Measurements from ENCODE around the gene NOL12. TPM values are rescaled to one million over a fixed set of nuclear protein-coding genes. Genes with fewer than 3 reads are reported as not detected.

Gene NOL12
- total and polyA plus RNA-seq, 4 donors: 6.9 to 16.5 (median 11.4) TPM

DNA sequence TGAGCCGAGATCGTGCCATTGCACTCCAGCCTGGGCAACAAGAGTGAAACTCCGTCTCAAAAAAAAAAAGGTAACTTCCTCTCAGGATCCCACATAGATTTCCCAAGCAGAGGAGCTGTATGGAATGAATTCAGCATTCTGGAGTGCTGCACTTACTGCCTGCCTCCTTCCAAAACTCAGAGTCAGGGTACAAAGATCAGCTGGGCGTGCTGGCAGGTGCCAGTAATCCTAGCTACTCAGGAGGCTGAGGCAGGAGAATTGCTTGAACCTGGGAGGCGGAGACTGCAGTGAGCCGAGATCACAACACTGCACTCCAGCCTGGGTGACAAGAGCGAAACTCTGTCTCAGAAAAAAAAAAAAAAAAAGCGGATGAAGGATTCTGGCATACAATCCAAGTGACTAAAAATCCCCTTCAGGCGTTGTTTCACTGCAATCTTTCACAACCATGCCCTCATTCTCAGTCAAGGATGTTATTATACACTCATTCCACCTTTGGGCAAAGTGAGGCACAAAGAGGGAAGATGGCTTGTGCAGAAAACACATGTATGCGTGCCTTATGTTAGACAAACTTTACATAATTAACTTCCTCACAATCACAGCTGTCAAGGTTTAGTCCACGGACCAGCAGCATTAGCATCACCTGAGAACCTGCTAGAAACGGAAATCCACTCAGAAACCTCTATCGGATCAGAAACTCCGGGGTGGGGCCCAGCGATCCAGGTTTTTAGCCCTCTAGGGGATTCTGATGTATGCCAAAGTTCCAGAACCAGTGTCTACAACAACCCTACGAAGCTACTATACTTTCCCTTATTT is 1.1 kb upstream of the NOL12 start:
- Histone ChIP-seq H3K4me3 (ENCODE audit: low read depth in 1 of 3, low read length in 3 of 3) (no peak overlapping the region), H3K27me3 (ENCODE audit: control insufficient read depth in 4 of 4, insufficient read depth in 4 of 4, low read length in 3 of 4) (no peaks in the 10 kb centered on the region), H3K9ac (ENCODE audit: low read depth in 1 of 2, low read length in 2 of 2) (no peak overlapping the region), H3K9me3 (ENCODE audit: control insufficient read depth in 4 of 4, low read length in 3 of 4) (no peaks in the 10 kb centered on the region), H3K36me3 (ENCODE audit: control insufficient read depth in 4 of 4, insufficient read depth in 3 of 4, low read depth in 1 of 4, low read length in 3 of 4) (peaks cover 0 to 8% (median 4%) of the 10 kb centered on the region in 4 donors), H3K27ac (ENCODE audit: low read depth in 1 of 2, low read length in 2 of 2) (peak overlapping the region in 1 of 2 donors; percentile 9), H3K4me1 (ENCODE audit: control insufficient read depth in 4 of 4, insufficient read depth in 4 of 4, low read length in 3 of 4) (peaks cover 3 to 43% (median 34%) of the 10 kb centered on the region in 4 donors)
- DNase-seq (ENCODE audit: low spot score): no peak
- TF ChIP-seq RXRA (IDR thresholded peaks at IDR 0.05) (peak; percentile 30 to 33), HNF4A (conservative IDR thresholded peaks at IDR 0.05) (peak; percentile 76 to 78), HNF4G (IDR thresholded peaks at IDR 0.05) (peak; percentile 42), SP1 (IDR thresholded peaks at IDR 0.05) (peak; percentile 64)
- TF ChIP-seq, protein P1, sequence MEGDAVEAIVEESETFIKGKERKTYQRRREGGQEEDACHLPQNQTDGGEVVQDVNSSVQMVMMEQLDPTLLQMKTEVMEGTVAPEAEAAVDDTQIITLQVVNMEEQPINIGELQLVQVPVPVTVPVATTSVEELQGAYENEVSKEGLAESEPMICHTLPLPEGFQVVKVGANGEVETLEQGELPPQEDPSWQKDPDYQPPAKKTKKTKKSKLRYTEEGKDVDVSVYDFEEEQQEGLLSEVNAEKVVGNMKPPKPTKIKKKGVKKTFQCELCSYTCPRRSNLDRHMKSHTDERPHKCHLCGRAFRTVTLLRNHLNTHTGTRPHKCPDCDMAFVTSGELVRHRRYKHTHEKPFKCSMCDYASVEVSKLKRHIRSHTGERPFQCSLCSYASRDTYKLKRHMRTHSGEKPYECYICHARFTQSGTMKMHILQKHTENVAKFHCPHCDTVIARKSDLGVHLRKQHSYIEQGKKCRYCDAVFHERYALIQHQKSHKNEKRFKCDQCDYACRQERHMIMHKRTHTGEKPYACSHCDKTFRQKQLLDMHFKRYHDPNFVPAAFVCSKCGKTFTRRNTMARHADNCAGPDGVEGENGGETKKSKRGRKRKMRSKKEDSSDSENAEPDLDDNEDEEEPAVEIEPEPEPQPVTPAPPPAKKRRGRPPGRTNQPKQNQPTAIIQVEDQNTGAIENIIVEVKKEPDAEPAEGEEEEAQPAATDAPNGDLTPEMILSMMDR (IDR thresholded peaks at IDR 0.05; ENCODE audit: low read depth, low read length, missing input control): no peak
- 47% methylated on average over 16 of the region's 16 CpGs for WGBS

DNA sequence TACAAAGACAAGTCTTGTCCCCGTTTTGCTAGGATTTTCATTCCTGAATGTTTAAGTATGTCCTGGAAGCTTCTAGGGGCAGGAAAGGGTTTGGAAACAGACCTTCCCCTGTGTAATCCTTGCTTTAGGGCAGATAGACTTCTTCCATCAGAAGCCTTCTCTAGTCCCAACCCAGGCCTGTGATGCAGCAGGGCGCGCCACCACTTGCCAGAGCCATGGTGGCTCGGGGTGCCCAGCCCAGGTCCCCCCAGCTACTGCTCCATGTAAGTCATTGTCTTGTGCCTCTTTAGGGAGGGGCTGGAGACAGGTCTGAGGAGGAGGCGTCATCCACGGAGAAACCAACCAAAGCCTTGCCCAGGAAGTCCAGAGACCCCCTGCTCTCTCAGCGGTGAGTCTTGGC is 4.3 kb downstream of the NOL12 start:
- Histone ChIP-seq H3K36me3 (ENCODE audit: control insufficient read depth in 4 of 4, insufficient read depth in 3 of 4, low read depth in 1 of 4, low read length in 3 of 4) (peaks cover 13 to 35% (median 25%) of the 10 kb centered on the region in 4 donors), H3K4me3 (ENCODE audit: low read depth in 1 of 3, low read length in 3 of 3) (no peak overlapping the region), H3K4me1 (ENCODE audit: control insufficient read depth in 4 of 4, insufficient read depth in 4 of 4, low read length in 3 of 4) (peaks cover 3 to 20% (median 16%) of the 10 kb centered on the region in 4 donors), H3K27me3 (ENCODE audit: control insufficient read depth in 4 of 4, insufficient read depth in 4 of 4, low read length in 3 of 4) (no peaks in the 10 kb centered on the region), H3K27ac (ENCODE audit: low read depth in 1 of 2, low read length in 2 of 2) (no peak overlapping the region), H3K9ac (ENCODE audit: low read depth in 1 of 2, low read length in 2 of 2) (no peak overlapping the region), H3K9me3 (ENCODE audit: control insufficient read depth in 4 of 4, low read length in 3 of 4) (no peaks in the 10 kb centered on the region)
- no peak for TF ChIP-seq NR2F2 (IDR thresholded peaks at IDR 0.05)
- TF ChIP-seq, protein P2, sequence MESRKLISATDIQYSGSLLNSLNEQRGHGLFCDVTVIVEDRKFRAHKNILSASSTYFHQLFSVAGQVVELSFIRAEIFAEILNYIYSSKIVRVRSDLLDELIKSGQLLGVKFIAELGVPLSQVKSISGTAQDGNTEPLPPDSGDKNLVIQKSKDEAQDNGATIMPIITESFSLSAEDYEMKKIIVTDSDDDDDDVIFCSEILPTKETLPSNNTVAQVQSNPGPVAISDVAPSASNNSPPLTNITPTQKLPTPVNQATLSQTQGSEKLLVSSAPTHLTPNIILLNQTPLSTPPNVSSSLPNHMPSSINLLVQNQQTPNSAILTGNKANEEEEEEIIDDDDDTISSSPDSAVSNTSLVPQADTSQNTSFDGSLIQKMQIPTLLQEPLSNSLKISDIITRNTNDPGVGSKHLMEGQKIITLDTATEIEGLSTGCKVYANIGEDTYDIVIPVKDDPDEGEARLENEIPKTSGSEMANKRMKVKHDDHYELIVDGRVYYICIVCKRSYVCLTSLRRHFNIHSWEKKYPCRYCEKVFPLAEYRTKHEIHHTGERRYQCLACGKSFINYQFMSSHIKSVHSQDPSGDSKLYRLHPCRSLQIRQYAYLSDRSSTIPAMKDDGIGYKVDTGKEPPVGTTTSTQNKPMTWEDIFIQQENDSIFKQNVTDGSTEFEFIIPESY (IDR thresholded peaks at IDR 0.05): no peak
- TF ChIP-seq EGR1 (IDR thresholded peaks at IDR 0.05; ENCODE audit: low read depth in 2 of 2): no peak
- no peak for TF ChIP-seq HNF4G (IDR thresholded peaks at IDR 0.05)
- TF ChIP-seq RAD21 (IDR thresholded peaks at IDR 0.05): no peak
- TF ChIP-seq, protein P3, sequence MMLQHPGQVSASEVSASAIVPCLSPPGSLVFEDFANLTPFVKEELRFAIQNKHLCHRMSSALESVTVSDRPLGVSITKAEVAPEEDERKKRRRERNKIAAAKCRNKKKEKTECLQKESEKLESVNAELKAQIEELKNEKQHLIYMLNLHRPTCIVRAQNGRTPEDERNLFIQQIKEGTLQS (IDR thresholded peaks at IDR 0.05): no peak
- TF ChIP-seq GABPA (IDR thresholded peaks at IDR 0.05 in 1 of 2, conservative IDR thresholded peaks at IDR 0.05 in 1 of 2): no peak
- TF ChIP-seq HNF4A (conservative IDR thresholded peaks at IDR 0.05): no peak
- no peak for TF ChIP-seq FOXA2 (IDR thresholded peaks at IDR 0.05)
- TF ChIP-seq TAF1 (conservative IDR thresholded peaks at IDR 0.05): no peak
- TF ChIP-seq, protein P4, sequence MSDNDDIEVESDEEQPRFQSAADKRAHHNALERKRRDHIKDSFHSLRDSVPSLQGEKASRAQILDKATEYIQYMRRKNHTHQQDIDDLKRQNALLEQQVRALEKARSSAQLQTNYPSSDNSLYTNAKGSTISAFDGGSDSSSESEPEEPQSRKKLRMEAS (IDR thresholded peaks at IDR 0.05): no peak
- TF ChIP-seq SP1 (IDR thresholded peaks at IDR 0.05): no peak
- TF ChIP-seq RXRA (IDR thresholded peaks at IDR 0.05): no peak
- TF ChIP-seq, protein P5, sequence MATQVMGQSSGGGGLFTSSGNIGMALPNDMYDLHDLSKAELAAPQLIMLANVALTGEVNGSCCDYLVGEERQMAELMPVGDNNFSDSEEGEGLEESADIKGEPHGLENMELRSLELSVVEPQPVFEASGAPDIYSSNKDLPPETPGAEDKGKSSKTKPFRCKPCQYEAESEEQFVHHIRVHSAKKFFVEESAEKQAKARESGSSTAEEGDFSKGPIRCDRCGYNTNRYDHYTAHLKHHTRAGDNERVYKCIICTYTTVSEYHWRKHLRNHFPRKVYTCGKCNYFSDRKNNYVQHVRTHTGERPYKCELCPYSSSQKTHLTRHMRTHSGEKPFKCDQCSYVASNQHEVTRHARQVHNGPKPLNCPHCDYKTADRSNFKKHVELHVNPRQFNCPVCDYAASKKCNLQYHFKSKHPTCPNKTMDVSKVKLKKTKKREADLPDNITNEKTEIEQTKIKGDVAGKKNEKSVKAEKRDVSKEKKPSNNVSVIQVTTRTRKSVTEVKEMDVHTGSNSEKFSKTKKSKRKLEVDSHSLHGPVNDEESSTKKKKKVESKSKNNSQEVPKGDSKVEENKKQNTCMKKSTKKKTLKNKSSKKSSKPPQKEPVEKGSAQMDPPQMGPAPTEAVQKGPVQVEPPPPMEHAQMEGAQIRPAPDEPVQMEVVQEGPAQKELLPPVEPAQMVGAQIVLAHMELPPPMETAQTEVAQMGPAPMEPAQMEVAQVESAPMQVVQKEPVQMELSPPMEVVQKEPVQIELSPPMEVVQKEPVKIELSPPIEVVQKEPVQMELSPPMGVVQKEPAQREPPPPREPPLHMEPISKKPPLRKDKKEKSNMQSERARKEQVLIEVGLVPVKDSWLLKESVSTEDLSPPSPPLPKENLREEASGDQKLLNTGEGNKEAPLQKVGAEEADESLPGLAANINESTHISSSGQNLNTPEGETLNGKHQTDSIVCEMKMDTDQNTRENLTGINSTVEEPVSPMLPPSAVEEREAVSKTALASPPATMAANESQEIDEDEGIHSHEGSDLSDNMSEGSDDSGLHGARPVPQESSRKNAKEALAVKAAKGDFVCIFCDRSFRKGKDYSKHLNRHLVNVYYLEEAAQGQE (IDR thresholded peaks at IDR 0.05): no peak
- TF ChIP-seq FOXA1 (IDR thresholded peaks at IDR 0.05): no peak
- WGBS: 92% methylated on average over 7 of the region's 7 CpGs
- DNase-seq (ENCODE audit: low spot score): no peak

Measured in liver (tissue), 9 donors.